ENCODE measurements around the gene PRDM12.
"Not testable (repeated sequence)": the region's sequence is repeated elsewhere in the genome, so short reads cannot be mapped to it uniquely, and the experiment has no call there.

PRDM12 gene

DNA sequence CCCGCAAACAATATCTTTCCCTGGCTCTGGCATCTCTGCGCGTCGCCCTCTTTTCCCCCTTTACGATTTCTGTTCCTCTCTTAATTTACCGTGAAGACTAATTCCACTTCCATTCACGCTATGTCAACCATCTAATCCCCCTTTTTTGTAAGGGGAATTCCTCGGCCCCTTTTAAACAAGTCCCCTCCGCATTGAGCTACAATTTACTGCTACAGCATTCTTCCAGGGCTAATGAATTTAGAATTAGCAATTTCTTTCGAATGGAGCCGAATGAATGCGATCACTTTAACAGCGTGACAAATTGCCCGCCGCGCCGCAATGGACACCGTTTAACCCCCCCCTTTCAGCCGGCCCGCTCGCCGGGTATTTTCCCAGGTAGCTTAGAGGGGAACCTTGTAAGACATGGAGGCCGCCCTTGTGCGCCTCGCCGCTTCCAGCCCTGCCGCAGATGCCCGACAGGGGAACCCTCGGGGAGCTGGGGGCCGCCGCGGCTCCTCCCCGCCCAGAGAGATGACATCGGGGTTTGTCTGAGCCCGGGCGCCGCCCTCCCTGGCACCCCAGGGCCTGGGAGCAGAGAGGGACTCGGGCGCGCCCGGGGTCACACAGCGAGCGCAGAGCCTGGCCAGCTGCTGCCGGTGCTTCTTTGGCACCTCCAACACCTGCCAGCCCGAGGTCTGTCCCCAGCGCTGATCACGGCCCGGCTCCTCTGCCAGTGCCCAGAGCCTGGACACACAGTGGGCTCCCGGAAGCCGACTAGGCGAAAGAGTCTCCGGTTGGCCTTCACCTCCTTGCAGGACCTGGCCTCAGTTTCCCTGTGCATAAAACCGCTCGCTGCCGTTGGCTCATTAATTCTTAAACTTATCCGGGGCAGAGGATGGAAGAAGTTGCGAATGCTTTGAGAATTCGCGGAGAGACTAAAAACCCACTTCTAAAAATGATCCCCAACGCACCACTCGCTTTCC lies 1.3 kb downstream of the PRDM12 start:
- no peak for DNase-seq

DNA sequence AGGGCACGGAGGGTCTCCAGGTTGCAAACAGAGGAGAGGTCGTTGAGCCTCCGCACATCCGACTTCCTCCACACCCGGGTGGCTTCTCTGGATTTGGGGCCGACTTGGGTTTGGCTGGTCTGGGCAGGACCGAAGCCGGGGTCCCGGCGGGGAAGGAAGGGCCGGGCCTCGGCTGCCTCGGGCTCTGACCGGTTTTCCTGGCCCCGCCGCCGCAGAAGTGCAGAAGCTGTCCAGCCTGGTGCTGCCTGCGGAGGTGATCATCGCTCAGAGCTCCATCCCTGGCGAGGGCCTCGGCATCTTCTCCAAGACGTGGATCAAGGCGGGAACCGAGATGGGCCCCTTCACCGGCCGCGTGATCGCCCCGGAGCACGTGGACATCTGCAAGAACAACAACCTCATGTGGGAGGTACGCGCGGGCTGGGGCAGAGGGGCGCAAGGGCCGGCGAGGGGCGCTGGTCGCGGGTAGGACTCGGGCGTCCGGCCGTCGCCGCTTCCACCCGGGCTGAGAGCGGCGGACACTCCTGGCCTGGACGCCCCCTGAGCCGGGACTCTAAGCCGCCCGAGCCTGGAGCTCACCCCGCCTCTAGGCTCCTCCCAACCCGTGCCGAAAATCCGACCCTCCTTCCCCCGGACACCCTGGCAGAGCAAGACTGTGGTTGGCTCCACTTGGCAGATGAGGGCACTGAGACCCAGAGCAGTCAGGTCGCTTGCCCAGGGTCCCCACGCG lies 2.2 kb downstream of the PRDM12 start:
- no peak for DNase-seq

DNA sequence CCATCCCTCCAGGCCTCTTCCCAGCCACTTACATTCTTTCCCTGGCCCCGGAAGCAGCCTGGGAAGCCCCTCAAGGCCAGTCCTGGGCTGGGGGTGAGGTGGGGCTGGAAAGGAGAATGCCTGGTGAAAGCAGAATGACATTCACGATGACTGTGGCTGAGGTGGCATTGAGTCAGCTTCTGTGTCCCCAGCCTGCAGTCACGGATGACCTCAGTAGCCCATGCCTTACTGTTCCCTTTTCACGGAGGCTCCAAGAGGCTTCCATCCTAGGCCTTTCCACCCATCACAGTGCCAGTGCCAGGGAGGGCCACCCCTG lies 2.7 kb downstream of the PRDM12 start:
- no peak for DNase-seq

DNA sequence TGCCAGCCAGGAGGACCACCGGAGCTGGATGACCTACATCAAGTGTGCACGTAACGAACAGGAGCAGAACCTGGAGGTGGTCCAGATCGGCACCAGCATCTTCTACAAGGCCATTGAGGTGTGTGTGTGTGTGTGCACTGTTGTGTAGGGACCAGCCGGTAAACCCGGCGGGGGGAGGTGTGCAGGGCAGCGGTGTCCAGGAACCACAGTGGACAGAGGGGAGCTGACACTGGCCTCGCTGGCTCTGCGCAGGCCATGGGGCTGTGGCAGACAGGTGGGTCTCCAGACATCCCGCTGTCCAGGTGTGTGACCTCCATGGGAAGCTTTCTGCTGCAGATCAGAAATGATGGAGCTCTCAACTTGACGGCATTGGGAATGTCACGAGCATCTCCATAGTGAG lies 3.8 kb downstream of the PRDM12 start:
- no peak for DNase-seq

DNA sequence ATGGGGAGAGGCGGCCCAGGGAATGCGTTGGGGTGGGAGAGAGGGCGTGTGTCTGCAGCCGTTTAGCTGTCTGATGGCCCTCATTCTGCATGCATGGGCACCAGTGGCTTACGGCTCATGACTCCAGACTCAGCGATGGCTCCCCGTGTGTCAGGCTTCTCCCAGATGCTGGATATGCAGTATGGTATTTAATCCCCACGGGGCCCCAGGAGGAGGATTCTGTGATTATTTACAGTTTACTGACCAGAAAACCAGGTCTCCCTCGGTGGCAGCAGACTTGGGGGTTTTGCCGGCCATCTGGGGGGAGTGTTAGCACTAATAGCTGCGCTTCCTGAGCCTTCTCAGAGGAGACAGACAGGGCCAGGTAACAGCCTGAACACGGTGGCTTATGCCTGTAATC lies 4.3 kb downstream of the PRDM12 start:
- DNase-seq = no peak

DNA sequence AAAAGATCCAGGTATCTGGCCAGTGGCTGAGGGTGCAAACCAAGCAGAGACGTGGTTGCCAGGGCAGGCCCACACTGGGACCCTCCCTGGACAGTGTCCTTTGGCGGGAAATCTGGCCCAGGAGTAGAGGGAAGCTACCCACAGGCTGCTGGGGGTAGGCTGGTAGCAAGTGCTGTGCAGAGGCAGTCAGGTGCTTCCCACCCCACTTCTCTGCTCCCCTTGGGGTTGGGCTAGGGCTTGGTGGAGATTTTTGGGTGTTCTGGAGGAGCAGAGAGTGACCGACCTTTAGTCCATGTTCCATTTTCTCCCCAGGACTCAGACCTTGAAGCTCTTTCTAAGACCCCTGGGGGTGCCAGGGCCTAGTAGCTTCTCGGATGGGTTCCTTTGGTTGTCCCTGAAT lies 5.6 kb downstream of the PRDM12 start:
- no peak for DNase-seq

DNA sequence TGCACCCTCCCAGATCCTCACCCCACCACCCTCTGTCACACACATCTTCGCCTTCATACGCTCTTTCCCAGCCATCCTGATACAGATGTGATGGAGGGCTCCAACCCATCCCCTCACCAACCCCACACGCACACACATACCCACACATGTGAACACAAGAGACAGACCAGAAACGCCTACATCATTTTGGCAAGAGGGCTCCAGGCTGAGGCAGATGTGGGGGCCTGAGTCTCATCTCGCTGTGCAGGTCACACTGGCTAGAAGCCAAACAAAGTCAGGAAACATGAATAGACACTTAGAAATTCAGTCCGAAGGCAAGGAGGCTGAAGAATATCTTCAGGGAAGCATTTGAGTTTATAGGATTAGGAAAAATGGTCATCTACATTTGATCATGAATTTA lies 6.2 kb downstream of the PRDM12 start:
- no peak for DNase-seq

DNA sequence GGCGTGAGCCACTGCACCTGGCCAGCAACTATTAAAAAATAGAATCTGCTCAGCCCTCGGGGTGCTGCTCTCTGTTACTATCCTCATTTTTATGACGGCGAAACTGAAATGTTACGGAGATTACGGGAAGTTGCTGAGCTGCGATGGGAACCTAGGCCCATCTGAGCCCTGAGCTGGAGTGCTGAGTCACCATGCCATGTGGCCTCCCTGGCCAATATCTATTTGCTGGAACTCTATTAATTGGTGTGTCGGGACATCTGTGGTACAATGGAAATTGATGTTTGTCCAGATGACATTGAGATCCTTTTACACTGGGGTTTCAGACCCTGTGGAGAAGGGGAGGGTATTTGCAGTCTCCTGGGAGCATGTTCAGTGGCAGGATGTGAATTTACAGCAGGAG lies 8.1 kb downstream of the PRDM12 start:
- no peak for DNase-seq

DNA sequence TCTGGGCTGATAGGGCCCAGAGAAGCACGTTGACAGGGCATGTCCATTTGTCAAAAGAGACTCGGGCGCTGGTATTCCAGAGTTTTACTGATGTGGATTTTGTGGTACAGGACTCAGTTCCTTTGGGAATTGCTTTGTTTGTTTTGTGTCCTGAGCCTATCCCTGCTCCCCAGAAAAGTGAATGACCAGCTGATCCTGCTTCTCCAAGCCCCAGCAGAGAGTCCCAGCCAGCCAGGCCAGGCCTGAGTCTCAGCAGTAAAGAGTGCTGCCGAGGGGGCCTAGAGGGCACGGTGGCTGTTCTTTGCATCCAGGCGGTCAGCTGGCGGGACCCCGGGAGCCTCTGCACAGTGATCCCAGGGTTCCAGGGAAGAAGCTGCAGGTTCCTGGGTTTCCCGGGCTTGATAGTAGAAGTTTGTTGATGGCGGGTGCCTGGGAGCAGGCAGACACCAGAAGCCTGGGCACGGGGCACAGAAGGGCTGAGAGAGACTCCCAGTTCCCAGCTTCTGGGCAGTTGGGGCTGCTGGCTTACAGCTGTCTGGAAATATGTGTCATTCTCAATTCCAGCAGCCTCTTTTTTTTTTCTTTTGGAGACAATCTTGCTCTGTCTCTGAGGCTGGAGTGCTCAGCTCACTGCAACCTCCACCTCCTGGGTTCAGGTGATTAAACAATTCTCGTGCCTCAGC lies 8.7 kb downstream of the PRDM12 start:
- no peak for DNase-seq

DNA sequence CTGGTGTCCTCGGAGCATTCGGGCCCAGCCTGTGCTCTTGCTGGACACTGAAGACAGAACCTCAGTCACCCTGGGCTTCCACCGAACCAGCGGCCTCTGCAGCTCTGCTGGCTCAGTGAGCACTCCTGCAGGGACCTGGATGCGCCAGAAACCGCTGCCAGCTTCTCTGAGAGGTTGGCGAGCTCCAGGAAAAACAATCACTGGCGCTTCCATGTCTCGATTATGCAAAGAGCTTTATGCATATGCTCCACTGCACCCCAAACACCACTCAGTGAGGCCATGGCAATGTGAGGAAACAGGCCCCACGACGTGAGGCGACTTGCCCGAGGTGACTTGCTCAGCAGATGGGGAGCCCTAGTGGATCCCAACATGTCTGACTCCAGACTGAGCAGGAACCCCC lies 11.0 kb downstream of the PRDM12 start:
- DNase-seq = no peak

DNA sequence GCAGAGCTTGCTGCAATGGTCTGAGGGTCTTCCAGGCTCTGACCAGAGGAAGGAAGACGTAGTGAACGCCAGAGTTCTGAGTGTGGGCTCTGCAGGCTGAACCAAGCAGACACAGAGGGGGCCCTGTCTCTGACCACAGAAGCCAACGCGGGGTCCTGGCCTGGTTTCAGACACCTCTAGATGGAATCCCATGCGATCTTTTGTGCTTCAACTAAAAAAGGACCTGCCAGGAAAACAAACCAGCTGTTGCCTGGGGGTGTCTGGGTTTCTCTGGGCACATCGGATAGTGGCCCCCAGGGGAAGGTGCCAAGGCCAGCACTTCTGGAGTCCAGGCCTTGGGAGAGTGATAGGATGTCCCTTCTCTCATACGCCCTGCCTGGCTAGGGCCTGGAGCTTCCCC lies 12.9 kb downstream of the PRDM12 start:
- no peak for DNase-seq

DNA sequence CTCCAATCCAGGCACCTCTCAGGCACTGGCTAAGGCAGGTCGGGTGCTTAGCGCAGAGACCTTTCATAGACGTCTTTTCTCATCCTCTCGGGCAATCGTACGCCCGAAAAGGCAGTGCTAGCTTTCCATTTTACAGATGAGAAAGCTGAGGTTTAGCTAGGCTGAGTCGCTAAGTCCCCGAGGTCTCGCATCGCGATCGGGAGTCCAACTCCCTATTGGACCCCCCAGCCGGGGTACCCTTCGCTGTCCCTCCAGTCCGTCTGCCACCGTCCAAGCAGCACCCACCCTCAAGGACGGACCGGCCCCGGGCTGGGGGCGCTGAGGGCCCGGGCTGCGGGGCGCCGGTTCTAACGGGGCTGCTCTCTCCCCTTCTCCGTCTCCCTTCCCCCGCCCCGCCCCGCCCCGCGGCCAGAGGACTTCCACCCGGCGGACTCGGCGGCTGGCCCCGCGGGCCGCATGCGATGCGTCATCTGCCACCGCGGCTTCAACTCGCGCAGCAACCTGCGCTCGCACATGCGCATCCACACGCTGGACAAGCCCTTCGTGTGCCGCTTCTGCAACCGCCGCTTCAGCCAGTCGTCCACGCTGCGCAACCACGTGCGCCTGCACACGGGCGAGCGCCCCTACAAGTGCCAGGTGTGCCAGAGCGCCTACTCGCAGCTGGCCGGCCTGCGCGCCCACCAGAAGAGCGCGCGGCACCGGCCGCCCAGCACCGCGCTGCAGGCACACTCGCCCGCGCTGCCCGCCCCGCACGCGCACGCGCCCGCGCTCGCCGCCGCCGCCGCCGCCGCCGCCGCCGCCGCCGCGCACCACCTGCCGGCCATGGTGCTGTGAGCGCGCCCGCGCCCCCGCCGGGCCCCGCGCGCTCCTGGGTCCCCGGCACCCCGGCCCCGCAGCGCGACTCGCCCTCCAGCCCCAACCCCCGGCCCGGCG lies 16.7 kb downstream of the PRDM12 start:
- DNase-seq = peak; percentile 56 to 80

DNA sequence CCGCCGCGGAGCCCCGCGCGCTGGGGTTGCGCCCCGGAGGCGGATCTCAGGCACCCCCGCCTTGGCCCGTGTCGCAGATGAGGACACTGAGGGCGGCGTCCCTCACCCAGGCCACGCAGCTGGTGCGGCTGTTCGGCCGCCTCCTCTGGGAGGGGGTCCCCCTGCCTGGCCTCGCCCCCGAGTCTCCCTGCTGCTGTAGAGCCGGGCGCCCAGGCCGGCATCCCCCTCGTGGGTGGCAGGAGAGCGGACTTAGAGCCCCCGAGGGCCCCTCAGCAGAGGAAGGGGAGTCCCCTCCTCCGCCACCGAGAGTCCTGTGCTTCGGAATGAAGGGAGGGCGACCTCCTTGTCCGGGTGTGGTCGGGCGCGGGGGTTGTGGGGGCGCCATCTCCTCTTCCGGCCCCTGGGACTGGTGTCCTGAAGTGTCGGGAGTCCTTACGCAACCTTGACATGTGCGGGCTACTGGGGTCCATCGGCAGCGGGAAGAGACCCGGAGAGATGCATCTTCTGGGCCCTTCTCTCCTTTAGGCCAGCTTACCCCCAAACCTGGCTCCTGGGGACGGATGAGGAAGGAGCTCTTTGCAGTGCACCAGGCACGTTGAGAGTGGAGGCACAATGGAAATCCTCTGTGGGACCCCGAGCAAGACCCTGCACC lies 17.5 kb downstream of the PRDM12 start:
- peak in 1 of 2 experiments; percentile 59 for DNase-seq

DNA sequence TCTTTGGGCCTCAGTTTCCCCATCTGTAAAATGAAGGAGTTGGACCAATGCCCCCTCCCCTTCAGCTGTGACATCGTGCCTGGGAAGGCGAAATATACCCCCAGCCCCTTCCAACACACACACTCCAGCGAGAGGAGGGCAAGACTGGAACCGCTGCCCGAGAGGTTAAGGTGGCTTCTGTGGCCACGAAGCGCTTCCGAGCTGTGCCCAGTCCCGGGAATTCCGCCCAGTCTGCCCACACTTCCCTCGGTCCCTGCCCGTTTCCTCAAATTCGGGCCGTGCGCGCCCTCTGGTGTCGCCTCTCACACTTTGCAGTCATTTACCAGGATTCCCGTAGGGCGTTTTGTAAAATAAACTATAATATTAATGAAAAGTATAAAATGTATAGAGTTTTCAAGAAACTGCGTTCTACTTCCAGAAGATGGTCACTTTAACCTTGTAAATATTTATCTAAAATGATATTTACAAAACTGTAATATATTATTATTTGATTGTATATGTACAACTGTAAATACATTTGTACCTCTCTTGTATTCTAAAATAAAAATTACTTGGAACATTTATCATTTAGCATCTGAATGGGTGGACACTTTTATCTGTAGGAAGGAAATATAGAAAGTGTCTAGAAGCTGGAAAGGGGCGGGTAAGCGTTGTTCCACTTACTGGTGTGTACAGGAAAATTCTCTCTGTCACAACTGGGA lies 18.2 kb downstream of the PRDM12 start:
- peak in 1 of 2 experiments; percentile 83 for DNase-seq

DNA sequence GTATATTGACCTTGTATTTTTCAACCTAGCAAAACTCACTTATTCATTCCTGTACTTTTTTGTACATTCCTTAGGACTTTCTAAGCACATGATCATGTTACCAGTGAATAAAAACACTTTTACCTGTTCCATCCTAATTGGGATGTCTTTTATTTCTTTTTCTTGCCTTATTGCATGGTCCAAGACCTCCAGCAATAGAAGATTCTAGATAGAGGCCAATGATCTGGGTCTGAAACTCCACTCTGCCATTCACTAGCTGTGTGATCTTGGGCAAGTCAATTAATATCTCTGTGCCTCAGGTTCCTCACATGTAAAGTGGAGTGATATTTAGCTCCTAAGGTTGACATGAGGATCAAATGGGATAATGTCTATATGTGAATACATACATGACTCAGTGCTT lies 20.7 kb downstream of the PRDM12 start:
- no peak for DNase-seq

DNA sequence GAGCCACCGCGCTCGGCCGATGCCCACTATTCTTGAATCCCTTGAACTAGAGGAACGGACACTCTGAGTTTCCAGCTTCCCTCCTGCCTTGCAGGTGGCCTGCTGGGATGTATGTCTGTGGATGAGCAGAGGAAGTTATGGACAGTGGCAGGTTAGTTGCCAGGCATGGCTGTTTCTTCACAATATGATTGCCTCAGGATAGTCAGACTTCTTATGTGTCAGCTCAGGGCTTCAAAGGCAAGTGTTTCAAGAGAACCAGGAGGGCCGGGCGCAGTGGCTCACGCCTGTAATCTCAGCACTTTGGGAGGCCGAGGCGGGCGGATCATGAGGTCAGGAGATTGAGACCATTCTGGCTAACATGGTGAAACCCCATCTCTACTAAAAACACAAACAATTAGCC lies 21.6 kb downstream of the PRDM12 start:
- DNase-seq = not testable (repeated sequence)

DNA sequence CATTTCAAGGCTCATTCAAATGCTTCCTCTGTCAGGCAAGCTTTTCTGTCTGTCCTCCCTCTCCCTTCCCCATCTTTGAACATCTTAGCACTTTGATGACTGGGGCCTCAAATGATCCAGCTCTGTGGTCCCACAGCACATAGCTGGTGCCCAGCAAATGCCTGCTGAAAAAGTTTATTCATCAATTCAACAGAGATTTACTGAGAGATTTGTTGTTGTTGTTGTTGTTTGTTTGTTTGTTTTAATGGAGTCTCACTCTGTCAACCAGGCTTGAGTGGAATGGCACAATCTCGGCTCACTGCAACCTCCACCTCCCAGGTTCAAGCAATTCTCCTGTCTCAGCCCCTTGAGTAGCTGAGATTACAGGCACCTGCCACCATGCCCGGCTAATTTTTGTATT lies 23.2 kb downstream of the PRDM12 start:
- no peak for DNase-seq

DNA sequence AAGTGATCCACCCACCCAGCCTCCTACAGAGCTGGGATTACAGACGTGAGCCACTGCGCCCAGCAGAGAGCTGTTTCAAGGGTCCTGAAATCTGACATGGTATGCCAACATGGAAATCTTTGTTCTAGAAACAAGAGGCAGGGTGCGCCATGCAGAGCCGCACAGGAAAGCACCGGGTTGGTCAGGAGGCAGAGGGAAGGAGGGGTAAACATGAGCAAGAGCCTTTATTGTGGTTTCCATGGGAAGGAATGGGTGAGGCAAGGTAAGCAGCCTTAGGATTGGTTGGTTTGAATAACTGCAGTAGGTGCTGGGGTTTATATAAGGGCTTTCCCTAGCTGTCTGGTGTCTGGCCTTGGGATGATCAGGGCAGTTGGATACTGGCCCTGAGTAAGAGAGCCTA lies 23.7 kb downstream of the PRDM12 start:
- no peak for DNase-seq

DNA sequence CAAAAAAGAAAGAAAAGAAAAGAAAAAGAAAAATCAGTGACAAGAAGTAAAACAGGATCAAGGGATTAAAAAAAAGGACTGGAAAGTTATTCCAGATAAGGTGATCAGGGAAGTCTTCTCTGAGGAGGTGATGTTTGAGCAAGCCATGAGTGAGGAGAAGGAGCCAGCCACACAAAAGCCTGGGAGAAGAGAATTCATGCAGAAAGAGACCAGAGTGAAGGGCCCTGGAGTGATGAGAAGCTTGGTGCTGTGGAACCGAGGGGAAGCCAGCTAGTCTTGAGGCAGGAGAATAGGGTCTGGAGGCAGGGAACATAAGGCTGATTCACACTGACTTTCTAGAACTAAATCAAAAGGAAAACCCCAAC lies 25.2 kb downstream of the PRDM12 start:
- no peak for DNase-seq

DNA sequence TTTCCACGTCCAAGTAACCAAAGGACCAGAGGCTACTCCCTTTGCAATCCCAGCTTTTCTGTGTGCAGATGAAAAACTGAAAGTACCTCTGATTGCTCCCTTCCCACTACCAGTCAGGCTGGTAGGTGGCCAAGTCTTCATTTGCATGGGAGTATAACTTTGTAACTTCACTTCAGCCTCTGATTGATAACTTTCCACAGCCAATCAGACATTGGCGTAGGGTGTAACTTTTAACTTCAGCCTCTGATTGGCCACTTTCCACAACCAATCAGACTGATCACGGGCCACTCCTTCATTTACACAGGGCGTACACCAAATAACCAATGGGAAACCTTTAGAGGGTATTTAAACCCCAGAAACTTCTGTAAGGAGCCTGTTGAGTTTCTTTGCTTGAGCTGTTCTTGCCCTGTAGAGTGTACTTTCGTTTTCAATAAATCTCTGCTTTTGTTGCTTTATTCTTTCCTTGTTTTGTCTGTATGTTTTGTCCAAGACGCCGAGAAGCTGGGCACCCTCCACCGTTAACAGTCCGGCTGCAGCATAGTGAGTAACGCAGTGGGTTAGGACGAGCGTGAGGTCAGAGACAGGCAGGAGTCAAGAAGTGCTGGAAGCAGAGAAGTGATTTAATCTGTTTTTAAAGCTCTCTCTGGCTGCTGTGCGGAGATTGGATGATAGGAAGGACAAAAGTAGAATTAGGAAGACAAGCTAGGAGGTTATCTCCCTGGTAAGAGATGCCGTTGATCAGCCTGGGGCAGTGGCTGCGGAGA lies 25.7 kb downstream of the PRDM12 start:
- DNase-seq = peak; percentile 57 to 59

DNA sequence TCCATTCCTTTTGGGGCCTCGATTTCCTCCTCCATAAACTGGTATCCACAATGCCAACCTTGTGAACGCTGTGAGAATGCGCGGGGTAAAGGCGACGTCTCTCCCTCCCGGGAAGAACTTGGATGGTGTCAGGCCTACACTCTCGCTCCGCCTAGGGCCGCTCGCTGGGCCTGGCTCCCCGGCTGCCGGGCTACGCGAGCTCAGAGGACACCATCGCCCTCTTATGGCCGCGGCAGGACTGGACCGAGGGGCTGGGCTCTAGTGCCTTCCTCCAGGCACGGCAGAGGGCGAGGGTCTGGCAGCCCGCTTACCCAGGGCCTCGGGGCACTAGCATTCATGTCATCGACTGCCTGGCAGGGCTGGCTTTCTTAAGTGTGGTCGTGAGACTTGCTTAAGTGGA lies 27.9 kb downstream of the PRDM12 start:
- DNase-seq = no peak

Data from NCI-H526 (cell line).